Measurements from ENCODE around the gene RAB40B.

DNA sequence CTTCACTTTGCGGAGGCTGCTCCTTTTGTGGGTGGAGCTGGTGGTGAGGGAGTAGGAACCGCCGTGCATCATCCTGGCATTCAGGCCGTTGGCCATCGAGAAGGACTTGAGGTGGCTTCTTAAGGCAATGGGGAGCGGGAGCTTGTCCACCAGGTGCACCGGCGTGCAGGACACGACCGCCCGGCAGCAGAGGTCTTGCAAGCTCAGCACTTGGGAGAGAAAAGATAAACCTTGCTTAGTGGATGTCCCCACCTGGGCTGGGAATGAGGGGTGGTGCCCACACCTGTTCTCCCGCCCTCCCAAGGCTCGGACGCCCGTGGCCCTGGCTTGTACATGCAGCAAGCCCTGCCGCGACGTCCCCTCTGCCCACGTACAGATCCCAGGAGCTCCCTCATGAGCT lies 40.6 kb downstream of the RAB40B start:
- TF ChIP-seq, protein P1, sequence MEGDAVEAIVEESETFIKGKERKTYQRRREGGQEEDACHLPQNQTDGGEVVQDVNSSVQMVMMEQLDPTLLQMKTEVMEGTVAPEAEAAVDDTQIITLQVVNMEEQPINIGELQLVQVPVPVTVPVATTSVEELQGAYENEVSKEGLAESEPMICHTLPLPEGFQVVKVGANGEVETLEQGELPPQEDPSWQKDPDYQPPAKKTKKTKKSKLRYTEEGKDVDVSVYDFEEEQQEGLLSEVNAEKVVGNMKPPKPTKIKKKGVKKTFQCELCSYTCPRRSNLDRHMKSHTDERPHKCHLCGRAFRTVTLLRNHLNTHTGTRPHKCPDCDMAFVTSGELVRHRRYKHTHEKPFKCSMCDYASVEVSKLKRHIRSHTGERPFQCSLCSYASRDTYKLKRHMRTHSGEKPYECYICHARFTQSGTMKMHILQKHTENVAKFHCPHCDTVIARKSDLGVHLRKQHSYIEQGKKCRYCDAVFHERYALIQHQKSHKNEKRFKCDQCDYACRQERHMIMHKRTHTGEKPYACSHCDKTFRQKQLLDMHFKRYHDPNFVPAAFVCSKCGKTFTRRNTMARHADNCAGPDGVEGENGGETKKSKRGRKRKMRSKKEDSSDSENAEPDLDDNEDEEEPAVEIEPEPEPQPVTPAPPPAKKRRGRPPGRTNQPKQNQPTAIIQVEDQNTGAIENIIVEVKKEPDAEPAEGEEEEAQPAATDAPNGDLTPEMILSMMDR (conservative IDR thresholded peaks at IDR 0.05; ENCODE audit: low read length): no peak
- TF ChIP-seq EZH2phosphoT487 (IDR thresholded peaks at IDR 0.05; ENCODE audit: borderline replicate concordance, low read depth, low read length): no peak

All from OCI-LY7 (cell line).